Loucy (cell line): ENCODE measurements around the gene MEGF10.

ENCODE experiments used
- H2AFZ ChIP-seq: fragments of 200-600 bp; sonication (generic); 2 replicates; pipeline ENCODE4 v1.6.0; 2016; ENCODE audit warnings: antibody characterized with exemption, mild to moderate bottlenecking, low read length, moderate library complexity
- H3F3A ChIP-seq: fragments of 200-600 bp; 2 replicates; pipeline ENCODE4 v1.6.0; 2016; ENCODE audit warnings: antibody characterized with exemption, low read depth, mild to moderate bottlenecking
- H3K27me3 ChIP-seq: fragments of 200-600 bp; sonication (generic); 2 replicates; pipeline ENCODE4 v1.6.1; 2014; ENCODE audit warnings: low read length, mild to moderate bottlenecking; ENCODE audit not compliant: insufficient read depth, poor library complexity, severe bottlenecking
- H3K36me3 ChIP-seq: fragments of 200-600 bp; sonication (generic); 2 replicates; pipeline ENCODE4 v1.6.1; 2016; ENCODE audit warnings: low read length; ENCODE audit not compliant: insufficient read depth
- H3K4me1 ChIP-seq: fragments of 200-600 bp; sonication (generic); 2 replicates; pipeline ENCODE4 v1.5.1; 2014; ENCODE audit warnings: low read length, mild to moderate bottlenecking; ENCODE audit not compliant: insufficient read depth, poor library complexity, severe bottlenecking
- H3K4me2 ChIP-seq: fragments of 200-600 bp; sonication (generic); 2 replicates; pipeline ENCODE4 v1.6.0; 2014; ENCODE audit warnings: antibody characterized with exemption, low read length, low read depth, mild to moderate bottlenecking; ENCODE audit not compliant: poor library complexity, severe bottlenecking
- H3K4me3 ChIP-seq: fragments of 200-600 bp; sonication (generic); 2 replicates; pipeline ENCODE4 v1.5.1; 2014; ENCODE audit warnings: low read length, mild to moderate bottlenecking, mixed read lengths; ENCODE audit not compliant: poor library complexity, severe bottlenecking
- H3K79me2 ChIP-seq: fragments of 200-600 bp; sonication (generic); 2 replicates; pipeline ENCODE4 v1.6.1; 2014; ENCODE audit warnings: low read length; ENCODE audit not compliant: insufficient read depth
- H3K9ac ChIP-seq: fragments of 200-600 bp; sonication (generic); 2 replicates; pipeline ENCODE4 v1.6.0; 2014; ENCODE audit warnings: mild to moderate bottlenecking, low read depth, low read length, moderate library complexity; ENCODE audit not compliant: poor library complexity, severe bottlenecking
- H3K9me2 ChIP-seq: fragments of 200-600 bp; sonication (generic); replicated peaks from 2 replicates; pipeline ENCODE4 v1.6.1; 2016; ENCODE audit warnings: low read depth, low read length, mixed read lengths
- H3K9me3 ChIP-seq: fragments of 200-600 bp; sonication (generic); 2 replicates; pipeline ENCODE4 v1.6.1; 2014; ENCODE audit warnings: mild to moderate bottlenecking, antibody characterized with exemption, low read length, low read depth; ENCODE audit not compliant: insufficient read depth
- H4K20me1 ChIP-seq: fragments of 200-600 bp; sonication (generic); 2 replicates; pipeline ENCODE4 v1.6.0; 2014; ENCODE audit warnings: antibody characterized with exemption, low read length, mild to moderate bottlenecking; ENCODE audit not compliant: insufficient read depth, poor library complexity, severe bottlenecking
- CTCF ChIP-seq: fragments of 200-600 bp; sonication (generic); conservative IDR thresholded peaks from 2 replicates; pipeline ENCODE4 v1.5.1; 2014; ENCODE audit warnings: mild to moderate bottlenecking, antibody characterized with exemption, low read length
- EZH2phosphoT487 ChIP-seq: fragments of 200-600 bp; IDR thresholded peaks from 2 replicates; pipeline ENCODE4 v1.6.1; 2018; ENCODE audit warnings: antibody characterized with exemption, mild to moderate bottlenecking, moderate library complexity, borderline replicate concordance

Gene MEGF10

GRCh38 chr5:127452626-127453025 is 162.0 kb downstream of the MEGF10 start:
- TF ChIP-seq CTCF = no peak
- no peak for TF ChIP-seq EZH2phosphoT487
- no peaks in the 10 kb centered on the region for H4K20me1 ChIP-seq
- H3K36me3 ChIP-seq = no peaks in the 10 kb centered on the region
- H3K9me2 ChIP-seq = no peaks in the 10 kb centered on the region
- H3K4me3 ChIP-seq = no peak overlapping the region
- no peaks in the 10 kb centered on the region for H3F3A ChIP-seq
- H3K79me2 ChIP-seq = no peaks in the 10 kb centered on the region
- H3K9ac ChIP-seq = no peak overlapping the region
- H3K9me3 ChIP-seq = no peaks in the 10 kb centered on the region
- no peaks in the 10 kb centered on the region for H3K4me1 ChIP-seq
- no peaks in the 10 kb centered on the region for H3K27me3 ChIP-seq
- no peak overlapping the region for H3K4me2 ChIP-seq
- H2AFZ ChIP-seq = no peak overlapping the region

- no peaks in the 10 kb centered on the region for H3K9me2 ChIP-seq
- H3K36me3 ChIP-seq = no peaks in the 10 kb centered on the region
- no peak for TF ChIP-seq CTCF
- no peaks in the 10 kb centered on the region for H4K20me1 ChIP-seq
- H3K4me2 ChIP-seq = no peak overlapping the region
- no peaks in the 10 kb centered on the region for H3F3A ChIP-seq
- no peak overlapping the region for H2AFZ ChIP-seq
- H3K4me1 ChIP-seq = no peaks in the 10 kb centered on the region
- H3K27me3 ChIP-seq = no peaks in the 10 kb centered on the region
- no peaks in the 10 kb centered on the region for H3K9me3 ChIP-seq
- H3K4me3 ChIP-seq = no peak overlapping the region
- no peaks in the 10 kb centered on the region for H3K79me2 ChIP-seq
- H3K9ac ChIP-seq = no peak overlapping the region
Measured at GRCh38 chr5:127471211-127471610, 180.6 kb downstream of the MEGF10 start.

- no peak for TF ChIP-seq EZH2phosphoT487
- no peak for TF ChIP-seq CTCF
- Histone ChIP-seq H4K20me1 (no peaks in the 10 kb centered on the region), H3K9me2 (no peaks in the 10 kb centered on the region)
Measured at GRCh38 chr5:127472700-127473099, 182.1 kb downstream of the MEGF10 start.

More at GRCh38 chr5:127472700-127473099, 182.1 kb downstream of the MEGF10 start:
- Histone ChIP-seq H3K4me1 (no peaks in the 10 kb centered on the region), H3K79me2 (no peaks in the 10 kb centered on the region), H3K4me2 (no peak overlapping the region), H3K9me3 (no peaks in the 10 kb centered on the region), H3F3A (no peaks in the 10 kb centered on the region), H3K36me3 (no peaks in the 10 kb centered on the region), H3K27me3 (no peaks in the 10 kb centered on the region), H3K4me3 (no peak overlapping the region), H2AFZ (no peak overlapping the region), H3K9ac (no peak overlapping the region)
